GM12878 (cell line): ENCODE results near the gene CNTN6. TPM values are rescaled to one million over a fixed set of nuclear protein-coding genes. Genes with fewer than 3 reads are reported as not detected.

Experiments
- ATAC-seq: fragments of 200-7000 bp; cut with Tn5 transposase; 3 replicates; pipeline ENCODE4 v1.9.1; 2020; ENCODE audit warnings: mild to moderate bottlenecking, moderate library complexity
- BruUV-seq: library from RNA; stranded (reverse); fragments of 400-500 nt; replicated peaks from 2 replicates; lab custom pipeline; 2021; lab: Mats Ljungman, UMichigan
- CTCF ChIA-PET: fragments of 300-600 bp; sonication (Branson Sonifier 250); formaldehyde crosslinking; extraction: SDS; loops from one replicate; lab custom pipeline; 2021; ENCODE audit warnings: inconsistent platforms; lab: Yijun Ruan, JAX
- POLR2A ChIA-PET: fragments of 350-600 bp; formaldehyde crosslinking; extraction: SDS; loops from one replicate; lab custom pipeline; 2021; ENCODE audit warnings: inconsistent platforms; lab: Charles Lee
- RAD21 ChIA-PET: fragments of 300-600 bp; sonication (Branson Sonifier 250); formaldehyde crosslinking; loops from one replicate; lab custom pipeline; 2023; ENCODE audit warnings: antibody characterized with exemption; ENCODE audit not compliant: unreplicated experiment; lab: Charles Lee
- SMC1A ChIA-PET: fragments of 300-600 bp; sonication (Branson Sonifier 250); formaldehyde crosslinking; loops from one replicate; lab custom pipeline; 2023; ENCODE audit not compliant: unreplicated experiment, uncharacterized antibody; lab: Charles Lee
- DNase-seq: peaks from one replicate; pipeline ENCODE4 v3.0.0-alpha.2; 2011; ENCODE audit warnings: low read depth, low spot score
- FAIRE-seq: peaks from 3 replicates; lab custom pipeline; 2011; peaks lifted over from hg19 to GRCh38; lab: Jason Lieb, UNC
- H2AFZ ChIP-seq: 2 replicates; pipeline ENCODE4 v1.6.0; 2011; ENCODE audit warnings: low read depth, low read length, control low read depth; ENCODE audit not compliant: control insufficient read depth
- H3K27ac ChIP-seq: 2 replicates; pipeline ENCODE4 v1.5.1; 2011; ENCODE audit warnings: control low read depth; ENCODE audit not compliant: control insufficient read depth, insufficient read depth
- H3K27me3 ChIP-seq, 2 experiments: replicated peaks in 1 of 2; 2 replicates each; pipeline versions ENCODE4 v1.6.0 to v1.6.1; 2011; ENCODE audit warnings: low read length in 1 of 2; ENCODE audit not compliant: control insufficient read depth in 2 of 2, insufficient read depth in 2 of 2
- H3K36me3 ChIP-seq, 2 experiments: 2 replicates each; pipeline ENCODE4 v1.5.1; 2011; ENCODE audit warnings: low read length in 1 of 2; ENCODE audit not compliant: control insufficient read depth in 2 of 2, insufficient read depth in 2 of 2
- H3K4me1 ChIP-seq: 2 replicates; pipeline ENCODE4 v1.6.1; 2011; ENCODE audit warnings: mild to moderate bottlenecking, low read length, moderate library complexity, mixed read lengths; ENCODE audit not compliant: control insufficient read depth, insufficient read depth
- H3K4me2 ChIP-seq: 2 replicates; pipeline ENCODE4 v1.6.0; 2011; ENCODE audit warnings: control low read depth; ENCODE audit not compliant: control insufficient read depth, insufficient read depth
- H3K4me3 ChIP-seq: fragments of 200-600 bp; sonication (generic); 2 replicates; pipeline ENCODE4 v1.5.1; 2016
- H3K79me2 ChIP-seq: 2 replicates; pipeline ENCODE4 v1.6.0; 2011; ENCODE audit warnings: low read length; ENCODE audit not compliant: control insufficient read depth, insufficient read depth
- H3K9ac ChIP-seq: 2 replicates; pipeline ENCODE4 v1.8.0; 2011; ENCODE audit warnings: low read length, control low read depth, mixed read lengths; ENCODE audit not compliant: control insufficient read depth, insufficient read depth
- H3K9me3 ChIP-seq: replicated peaks from 3 replicates; pipeline ENCODE4 v1.5.1; 2011; ENCODE audit warnings: mild to moderate bottlenecking, low read length; ENCODE audit not compliant: control insufficient read depth, insufficient read depth
- H4K20me1 ChIP-seq: 2 replicates; pipeline ENCODE4 v1.6.0; 2011; ENCODE audit not compliant: control insufficient read depth, insufficient read depth
- CHD4 ChIP-seq: fragments of 200-600 bp; sonication (generic); IDR thresholded peaks from 2 replicates; pipeline ENCODE4 v1.6.1; 2016; ENCODE audit warnings: mild to moderate bottlenecking
- HDGF ChIP-seq: fragments of 450-650 bp; IDR thresholded peaks from 2 replicates; pipeline ENCODE4 v1.6.1; 2016; ENCODE audit warnings: antibody characterized with exemption
- MXI1 ChIP-seq: fragments of 150-350 bp; IDR thresholded peaks from 2 replicates; pipeline ENCODE4 v1.6.1; 2011; ENCODE audit warnings: low read depth, mild to moderate bottlenecking, inconsistent platforms, low read length, improper control_type of control experiment
- NFIC ChIP-seq: IDR thresholded peaks from 2 replicates; pipeline ENCODE4 v1.6.1; 2012; ENCODE audit warnings: low read depth, mild to moderate bottlenecking, inconsistent platforms, low read length, moderate library complexity
- NFXL1 ChIP-seq: fragments of 450-650 bp; IDR thresholded peaks from 2 replicates; pipeline ENCODE4 v1.6.1; 2017; ENCODE audit warnings: antibody characterized with exemption, mild to moderate bottlenecking, borderline replicate concordance
- NFYA ChIP-seq: IDR thresholded peaks from 2 replicates; pipeline ENCODE4 v1.6.1; 2011; ENCODE audit warnings: low read depth, mild to moderate bottlenecking, low read length, improper control_type of control experiment, borderline replicate concordance
- RCOR1 ChIP-seq: conservative IDR thresholded peaks from 2 replicates; pipeline ENCODE4 v1.6.1; 2012; ENCODE audit warnings: low read depth, low read length, improper control_type of control experiment
- SPI1 ChIP-seq: IDR thresholded peaks from 2 replicates; pipeline ENCODE4 v1.6.1; 2011; ENCODE audit warnings: low read depth, mild to moderate bottlenecking, low read length, moderate library complexity, borderline replicate concordance; ENCODE audit not compliant: insufficient read depth
- STAT1 ChIP-seq: fragments of 450-650 bp; conservative IDR thresholded peaks from 2 replicates; pipeline ENCODE4 v1.6.1; 2014; ENCODE audit warnings: antibody characterized with exemption, mild to moderate bottlenecking
- TCF7 ChIP-seq: IDR thresholded peaks from 2 replicates; pipeline ENCODE4 v1.6.1; 2014; ENCODE audit warnings: antibody characterized with exemption, borderline replicate concordance
- USF2 ChIP-seq: IDR thresholded peaks from 2 replicates; pipeline ENCODE4 v1.6.1; 2011; ENCODE audit warnings: low read depth, low read length, improper control_type of control experiment, borderline replicate concordance
- ZNF207 ChIP-seq: fragments of 450-650 bp; IDR thresholded peaks from 2 replicates; pipeline ENCODE4 v1.6.1; 2014; ENCODE audit warnings: antibody characterized with exemption, mild to moderate bottlenecking, borderline replicate concordance
- WGBS: methylation state at CpG from one replicate; pipeline ENCODE4 v1.1.6; 2016; ENCODE audit warnings: low lambda C conversion rate; ENCODE audit not compliant: insufficient replicate concordance, insufficient coverage; ENCODE audit errors: missing lambda C conversion rate; 5-methylcytosine and 5-hydroxymethylcytosine counted together
- in situ Hi-C: fragments of 300-500 bp; cut with MboI; formaldehyde crosslinking; loops from 9 replicates; pipeline ENCODE4 v1.14.3; 2018; ENCODE audit warnings: mixed read lengths
- intact Hi-C: fragments of 100-400 bp; cut with micrococcal nuclease; formaldehyde crosslinking; loops from one replicate; pipeline ENCODE4 v1.14.2; 2022; ENCODE audit not compliant: unreplicated experiment
- polyA plus RNA-seq, 11 experiments: library from polyadenylated mRNA; depleted of rRNA in 4 of 11; unstranded in 6 of 11; stranded (reverse) in 5 of 11; fragments of >200 nt; fragmentation: Nextera tagmentation in 4 of 11; fragmentation: Illumina TruSeq in 1 of 11; extraction: Ambion mirVana in 4 of 11; extraction: Trizol in 1 of 11; gene quantifications; 1 replicate in 1 of 11; 2 replicates in 10 of 11; pipeline versions ENCODE4 v1.2.1 to v1.2.3, GENCODE V29; 2011 to 2016; ENCODE audit warnings: inconsistent platforms in 2 of 11, missing spikeins in 2 of 11, low read depth in 1 of 11
- total RNA-seq, 4 experiments: library from RNA; depleted of rRNA in 3 of 4; stranded (reverse); fragments of >200 nt in 3 of 4; fragmentation: Illumina TruSeq in 1 of 4; extraction: Trizol in 1 of 4; gene quantifications; 2 replicates each; pipeline versions ENCODE4 v1.2.1 to v1.2.3, GENCODE V29; 2013 to 2021

Gene CNTN6
- total and polyA plus RNA-seq, 10 of the 15 experiments (the other 5 are each of a cell fraction or from before 2014, with no cell fraction given) = not detected

GRCh38 chr3:1356101-1356500, 263.3 kb downstream of the CNTN6 start:
- no peak for DNase-seq
- Histone ChIP-seq H3K4me1 (no peaks in the 10 kb centered on the region), H2AFZ (no peak overlapping the region), H3K27me3 (no peaks in the 10 kb centered on the region), H3K27ac (no peak overlapping the region), H3K36me3 (no peaks in the 10 kb centered on the region), H3K9me3 (no peaks in the 10 kb centered on the region), H3K79me2 (no peaks in the 10 kb centered on the region), H4K20me1 (no peaks in the 10 kb centered on the region), H3K4me2 (no peak overlapping the region), H3K4me3 (no peak overlapping the region), H3K9ac (no peak overlapping the region)
- no TSS peak for BruUV-seq
- RAD21 ChIA-PET = no interaction called here
- SMC1A ChIA-PET = no interaction called here
- in situ Hi-C loops = no loop called here
- TF ChIP-seq NFXL1 (no peak), TCF7 (no peak), STAT1 (no peak), MXI1 (no peak), SPI1 (no peak), HDGF (no peak), CHD4 (no peak), NFYA (no peak), NFIC (no peak), RCOR1 (no peak), ZNF207 (no peak), USF2 (no peak)
- no peak for ATAC-seq
- no peak for FAIRE-seq
- POLR2A ChIA-PET = no interaction called here
- CTCF ChIA-PET = no interaction called here
- 59% methylated on average over 3 of the region's 3 CpGs for WGBS
- intact Hi-C loops = no loop called here
